HG03103 (cell line): ENCODE results near the gene PCNX1.
"Not testable (repeated sequence)": the region's sequence is repeated elsewhere in the genome, so short reads cannot be mapped to it uniquely, and the experiment has no call there.

ENCODE experiments used
- ATAC-seq: cut with Tn5 transposase; IDR thresholded peaks from one replicate; pipeline ENCODE4 v1.9.1; 2021; ENCODE audit warnings: low read depth; ENCODE audit not compliant: unreplicated experiment

Gene PCNX1

GRCh38 chr14:71061458-71061857 is 154.2 kb downstream of the PCNX1 start:
- no peak for ATAC-seq

GRCh38 chr14:71062581-71063303 is 155.5 kb downstream of the PCNX1 start:
- no peak for ATAC-seq

GRCh38 chr14:71063351-71063750 is 156.1 kb downstream of the PCNX1 start:
- no peak for ATAC-seq

GRCh38 chr14:71064747-71065146 is 157.5 kb downstream of the PCNX1 start:
- not testable (repeated sequence) for ATAC-seq

DNA sequence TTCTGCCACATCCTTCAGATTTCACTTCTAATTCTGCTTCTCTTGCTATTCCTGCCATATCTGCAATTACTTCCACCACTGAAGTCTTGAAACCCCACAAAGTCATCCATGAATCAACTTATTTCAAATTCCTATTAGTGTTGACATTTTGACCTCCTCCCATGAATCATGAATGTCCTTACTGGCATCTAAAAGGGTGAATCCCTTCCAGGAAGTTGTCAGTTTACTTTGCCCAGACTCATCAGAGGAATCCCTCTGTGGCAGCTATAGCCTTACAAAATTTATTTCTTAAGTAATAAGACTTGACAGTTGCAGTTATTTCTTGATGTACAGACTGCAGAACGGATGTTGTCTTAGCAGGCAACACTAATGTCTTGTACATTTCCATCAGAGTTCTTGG is 162.9 kb downstream of the PCNX1 start:
- ATAC-seq: no peak

GRCh38 chr14:71071042-71071441 is 163.8 kb downstream of the PCNX1 start:
- no peak for ATAC-seq

DNA sequence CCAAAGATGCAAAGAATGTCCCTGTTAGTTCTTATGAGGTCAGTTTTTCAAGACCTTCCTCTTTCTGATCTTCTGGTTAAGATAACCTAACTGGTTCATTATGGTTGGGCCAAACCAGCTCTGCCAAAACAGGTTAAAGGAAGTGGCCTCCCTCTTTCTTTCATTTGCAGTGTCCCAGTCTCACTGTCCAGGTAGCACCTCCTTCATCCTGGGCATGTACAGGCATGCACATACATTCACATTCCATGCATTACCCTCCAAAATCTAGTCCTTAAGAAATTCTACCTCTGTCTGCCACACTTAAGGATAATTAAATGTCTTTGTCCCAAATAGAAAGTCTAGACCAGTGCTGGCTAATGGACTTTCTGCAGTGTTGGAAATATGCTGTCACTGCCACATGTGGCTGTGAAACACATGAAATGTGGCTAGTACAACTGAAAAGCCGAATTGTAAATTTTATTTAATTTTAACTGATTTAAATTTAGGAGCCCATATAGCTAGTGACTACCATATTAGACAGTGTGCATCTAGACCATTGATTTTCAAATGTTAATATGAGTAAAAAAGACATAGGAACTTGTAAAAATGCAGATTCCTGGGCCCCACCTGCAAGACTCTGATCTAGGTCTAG is 169.3 kb downstream of the PCNX1 start:
- no peak for ATAC-seq

- ATAC-seq: no peak
These were observed 171.2 kb downstream of the PCNX1 start for GRCh38 chr14:71078500-71078899.

GRCh38 chr14:71086567-71086966 is 179.3 kb downstream of the PCNX1 start:
- no peak for ATAC-seq

DNA sequence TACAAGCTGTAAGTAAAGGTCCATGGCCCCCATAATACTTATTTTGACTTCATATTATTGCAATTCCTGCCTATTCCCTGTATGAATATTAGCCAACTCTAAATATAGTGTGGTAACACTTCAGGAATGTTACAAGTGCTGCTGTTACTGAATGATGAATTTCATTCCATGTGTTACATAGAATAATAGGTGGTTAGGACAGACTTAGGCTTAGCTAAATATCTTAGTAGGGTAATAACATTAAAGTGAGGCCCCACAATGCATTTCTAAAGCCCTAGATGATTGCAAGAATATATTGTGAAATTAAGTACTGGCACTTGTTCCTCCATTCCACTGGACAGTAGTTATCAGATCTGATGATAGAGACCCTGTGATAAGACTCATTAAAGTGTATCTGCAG is 182.7 kb downstream of the PCNX1 start:
- ATAC-seq: no peak

GRCh38 chr14:71094722-71095121 is 187.5 kb downstream of the PCNX1 start:
- ATAC-seq: no peak

DNA sequence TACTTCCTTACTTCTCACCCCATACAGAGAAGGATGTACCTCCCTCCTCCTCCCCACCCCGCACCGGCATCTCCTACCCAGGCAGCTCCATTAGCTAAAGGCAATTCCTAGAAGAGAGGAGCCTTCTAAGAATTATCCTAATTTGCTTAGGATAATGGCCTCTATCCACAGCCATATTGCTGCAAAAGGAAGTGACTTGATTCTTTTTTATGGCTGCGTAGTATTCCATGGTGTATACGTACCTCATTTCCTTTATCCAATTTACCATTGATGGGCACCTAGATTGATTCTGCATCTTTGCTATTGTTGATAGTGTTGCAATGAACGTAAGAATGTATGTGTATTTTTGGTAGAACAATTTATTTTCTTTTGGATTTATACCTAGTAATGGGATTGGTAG is 189.7 kb downstream of the PCNX1 start:
- no peak for ATAC-seq

DNA sequence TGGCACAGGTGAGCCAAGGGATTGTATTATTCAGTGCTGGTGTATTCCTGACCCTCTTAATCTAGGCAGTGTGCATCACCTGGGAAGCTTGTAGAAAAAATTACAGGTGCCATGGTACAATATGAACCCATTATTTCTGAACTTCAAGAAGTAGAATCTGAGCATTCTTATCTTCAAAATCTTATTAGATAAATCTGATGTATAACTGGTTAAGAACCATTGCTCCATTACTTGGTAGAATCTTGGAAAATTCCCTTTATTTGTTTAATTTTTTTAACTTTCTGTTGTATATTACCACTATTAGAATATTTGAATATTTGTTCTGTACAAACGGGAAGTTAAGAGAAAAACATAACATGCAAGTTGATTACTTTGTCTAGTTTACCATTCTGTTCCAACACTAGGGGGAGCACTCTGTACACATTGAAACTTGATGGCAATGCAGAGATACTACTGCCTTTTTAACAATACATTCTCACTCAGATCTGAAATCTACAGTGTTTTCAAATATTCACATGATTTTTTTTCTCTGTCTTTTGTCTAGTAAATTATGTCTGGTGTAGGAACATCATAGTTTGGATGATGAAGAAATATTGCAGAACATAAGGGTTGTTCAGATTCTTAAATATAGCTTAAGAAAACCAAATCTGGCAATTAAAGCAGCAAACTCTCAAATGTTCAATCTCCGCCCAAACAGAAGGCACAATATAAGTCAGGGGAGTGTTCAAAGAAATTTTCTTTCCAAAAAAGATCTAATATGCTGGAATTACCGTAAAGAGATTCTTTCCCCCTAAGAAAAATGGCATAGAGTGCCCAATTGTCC is 196.6 kb downstream of the PCNX1 start:
- no peak for ATAC-seq

- ATAC-seq: no peak
These were observed 197.9 kb downstream of the PCNX1 start for GRCh38 chr14:71105177-71105576.

DNA sequence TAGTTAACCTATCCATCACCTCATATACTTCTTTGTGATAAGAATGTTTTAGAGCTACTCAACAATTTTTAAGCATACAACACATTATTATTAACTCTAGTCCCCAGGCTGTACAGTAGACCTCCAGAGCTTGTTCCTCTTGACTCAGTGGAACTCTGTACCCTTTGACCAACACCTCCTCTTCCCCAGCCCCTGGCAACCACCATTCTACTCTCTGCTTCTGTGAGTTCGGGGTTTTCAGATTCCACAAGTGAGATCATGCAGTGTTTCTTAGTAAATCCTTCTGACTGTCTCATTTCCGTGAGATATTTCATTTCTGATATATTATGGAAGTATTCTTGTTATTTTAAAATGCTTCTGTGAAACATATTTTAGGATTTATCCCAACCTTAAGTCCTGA is 200.7 kb downstream of the PCNX1 start:
- no peak for ATAC-seq

- ATAC-seq: no peak
These were observed 201.3 kb downstream of the PCNX1 start for GRCh38 chr14:71108398-71109119.

DNA sequence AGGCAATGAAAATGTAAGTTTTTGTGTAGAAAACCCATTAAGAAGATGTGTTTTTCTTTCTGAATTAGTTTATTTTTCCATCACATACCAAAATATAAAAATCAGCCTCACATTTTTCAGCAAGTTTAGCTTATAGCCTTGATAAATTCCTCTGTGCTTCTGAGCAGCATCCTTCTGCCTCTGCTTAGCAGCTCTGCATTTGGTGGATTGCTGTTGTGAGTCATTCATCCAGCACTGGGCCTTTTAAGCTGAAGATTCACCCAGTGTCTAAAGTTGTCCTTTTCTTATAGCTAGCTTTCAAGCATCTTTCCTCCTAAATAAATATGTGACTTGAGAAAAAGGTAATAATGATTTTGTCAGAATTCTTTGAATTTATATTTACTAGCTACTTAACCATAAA is 206.1 kb downstream of the PCNX1 start:
- ATAC-seq: no peak

GRCh38 chr14:71114565-71114964 is 207.3 kb downstream of the PCNX1 start:
- ATAC-seq: no peak

DNA sequence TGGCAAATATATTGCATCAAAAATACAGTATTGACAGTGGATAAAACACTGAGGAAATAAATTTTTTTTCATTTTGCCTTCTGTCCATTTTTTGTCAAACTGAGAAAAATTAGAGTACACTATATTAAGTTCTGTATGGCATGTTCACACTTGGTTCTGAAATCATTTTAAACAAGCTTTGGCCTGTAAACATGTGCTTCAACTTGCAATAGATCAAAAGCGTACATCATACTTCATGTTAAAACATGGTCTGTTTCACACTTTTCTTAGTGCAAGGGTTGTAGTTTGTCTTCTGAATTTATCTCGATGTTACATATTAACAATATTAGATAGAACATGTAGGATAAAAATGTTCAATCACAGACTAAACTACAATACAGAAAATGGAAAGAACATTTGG is 208.0 kb downstream of the PCNX1 start:
- no peak for ATAC-seq

DNA sequence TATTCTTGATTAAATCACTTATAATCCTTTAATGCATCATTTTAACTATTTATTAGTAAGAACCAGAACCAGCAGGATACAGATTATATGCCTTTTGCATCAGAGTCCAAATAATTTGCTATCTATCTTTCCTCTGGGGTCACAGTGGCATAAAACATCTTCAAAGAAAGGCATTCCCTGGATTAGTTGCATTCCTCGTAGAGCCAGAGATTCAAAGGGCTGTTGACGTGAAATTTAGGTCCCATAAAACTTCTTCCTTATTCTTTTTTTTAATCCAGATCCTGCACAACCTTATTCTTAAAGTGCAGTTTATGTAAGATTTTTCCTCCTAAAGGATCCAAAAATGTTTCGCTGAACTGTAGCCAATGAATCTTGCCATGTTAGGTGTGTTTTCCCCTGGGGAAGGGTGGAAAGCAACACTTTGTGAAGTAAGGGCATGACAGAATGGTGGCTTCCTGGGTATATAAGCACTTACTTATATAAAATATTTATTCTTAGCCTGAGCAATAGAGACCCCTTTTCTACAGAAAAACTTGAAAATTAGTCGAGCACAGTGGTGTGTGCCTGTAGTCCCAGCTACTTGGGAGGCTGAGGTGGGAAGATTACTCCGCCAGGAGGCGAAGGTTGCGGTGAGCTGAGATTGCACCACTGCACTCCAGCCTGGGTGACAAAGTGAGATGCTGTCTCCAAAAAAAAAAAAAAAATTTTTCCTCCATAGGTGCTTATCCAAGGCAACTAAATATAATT is 208.7 kb downstream of the PCNX1 start:
- ATAC-seq: no peak
